Activated T-cell treated with anti-CD3 and anti-CD28 coated beads, Interleukin-2, amount 50 U/mL, for 24 hours (primary cell): ENCODE measurements around the gene RGS9.
"Not testable (repeated sequence)": the region's sequence is repeated elsewhere in the genome, so short reads cannot be mapped to it uniquely, and the experiment has no call there.

Experiments
- DNase-seq: peaks from one replicate; pipeline ENCODE4 v3.0.0-alpha.2; 2020
- H3K27ac Mint-ChIP-seq: 2 replicates; pipeline ENCODE4 v1.8.0; 2020; ENCODE audit warnings: mild to moderate bottlenecking, mixed read lengths
- H3K27me3 Mint-ChIP-seq: 2 replicates; pipeline ENCODE4 v1.8.0; 2020; ENCODE audit warnings: mixed read lengths
- H3K36me3 Mint-ChIP-seq: 2 replicates; pipeline ENCODE4 v1.8.0; 2020; ENCODE audit warnings: low read depth, mixed read lengths
- H3K4me1 Mint-ChIP-seq: 2 replicates; pipeline ENCODE4 v1.8.0; 2020; ENCODE audit warnings: low read depth, mixed read lengths
- H3K4me3 Mint-ChIP-seq: 2 replicates; pipeline ENCODE4 v1.8.0; 2020; ENCODE audit warnings: mild to moderate bottlenecking, moderate library complexity, mixed read lengths
- H3K9me3 Mint-ChIP-seq: 2 replicates; pipeline ENCODE4 v1.8.0; 2020; ENCODE audit warnings: mixed read lengths

Gene RGS9

GRCh38 chr17:65103431-65103830 is 33.7 kb upstream of the RGS9 start:
- no peak for DNase-seq
- Mint-ChIP-seq H3K27ac (no peak overlapping the region), H3K36me3 (no peaks in the 10 kb centered on the region), H3K4me3 (no peak overlapping the region), H3K27me3 (peaks cover 4% of the 10 kb centered on the region), H3K4me1 (peaks cover 19% of the 10 kb centered on the region), H3K9me3 (no peaks in the 10 kb centered on the region)

- H3K4me1 Mint-ChIP-seq = peaks cover 19% of the 10 kb centered on the region
- no peak for DNase-seq
- no peaks in the 10 kb centered on the region for H3K9me3 Mint-ChIP-seq
- no peaks in the 10 kb centered on the region for H3K36me3 Mint-ChIP-seq
- peaks cover 4% of the 10 kb centered on the region for H3K27me3 Mint-ChIP-seq
- no peak overlapping the region for H3K4me3 Mint-ChIP-seq
- H3K27ac Mint-ChIP-seq = no peak overlapping the region
These were observed 33.3 kb upstream of the RGS9 start for GRCh38 chr17:65103896-65104295.

- H3K27me3 Mint-ChIP-seq = peaks cover 4% of the 10 kb centered on the region
- no peaks in the 10 kb centered on the region for H3K9me3 Mint-ChIP-seq
- H3K27ac Mint-ChIP-seq = no peak overlapping the region
- no peaks in the 10 kb centered on the region for H3K36me3 Mint-ChIP-seq
- H3K4me3 Mint-ChIP-seq = no peak overlapping the region
- no peak for DNase-seq
- peaks cover 13% of the 10 kb centered on the region for H3K4me1 Mint-ChIP-seq
These were observed 32.6 kb upstream of the RGS9 start for GRCh38 chr17:65104541-65104940.

- Mint-ChIP-seq H3K4me1 (peaks cover 10% of the 10 kb centered on the region), H3K36me3 (no peaks in the 10 kb centered on the region), H3K27ac (no peak overlapping the region), H3K4me3 (no peak overlapping the region), H3K27me3 (peaks cover 4% of the 10 kb centered on the region), H3K9me3 (no peaks in the 10 kb centered on the region)
- DNase-seq = no peak
These were observed 32.2 kb upstream of the RGS9 start for GRCh38 chr17:65104973-65105372.

- Mint-ChIP-seq H3K27ac (no peak overlapping the region), H3K27me3 (peaks cover 4% of the 10 kb centered on the region), H3K4me3 (no peak overlapping the region), H3K4me1 (no peaks in the 10 kb centered on the region), H3K36me3 (no peaks in the 10 kb centered on the region), H3K9me3 (no peaks in the 10 kb centered on the region)
- no peak for DNase-seq
These were observed 29.0 kb upstream of the RGS9 start for GRCh38 chr17:65108152-65108551.

DNA sequence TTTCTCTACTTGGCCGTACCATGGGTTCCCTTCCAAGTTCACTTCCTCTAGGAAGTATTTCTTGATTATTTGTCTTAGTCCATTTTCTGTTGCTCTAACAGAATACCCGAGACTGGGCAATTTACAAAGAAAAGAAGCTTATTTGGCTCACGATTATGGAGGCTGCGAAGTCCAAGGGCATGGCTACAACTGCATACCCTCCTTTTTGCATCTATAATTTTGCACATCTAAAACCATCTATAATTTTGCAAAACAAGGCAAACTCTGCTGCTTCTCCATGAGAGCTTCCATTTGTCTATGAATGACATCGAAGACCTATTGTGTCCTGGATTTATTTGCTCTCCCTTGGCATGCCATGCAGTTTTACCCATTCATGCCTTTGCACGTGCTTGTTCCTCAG is 27.6 kb upstream of the RGS9 start:
- DNase-seq = no peak
- Mint-ChIP-seq H3K27ac (no peak overlapping the region), H3K4me1 (no peaks in the 10 kb centered on the region), H3K9me3 (no peaks in the 10 kb centered on the region), H3K36me3 (no peaks in the 10 kb centered on the region), H3K27me3 (peaks cover under 1% of the 10 kb centered on the region), H3K4me3 (no peak overlapping the region)

GRCh38 chr17:65109990-65110680 is 27.0 kb upstream of the RGS9 start:
- DNase-seq = no peak
- Mint-ChIP-seq H3K27me3 (no peaks in the 10 kb centered on the region), H3K27ac (no peak overlapping the region), H3K4me1 (no peaks in the 10 kb centered on the region), H3K9me3 (no peaks in the 10 kb centered on the region), H3K36me3 (no peaks in the 10 kb centered on the region), H3K4me3 (no peak overlapping the region)

DNA sequence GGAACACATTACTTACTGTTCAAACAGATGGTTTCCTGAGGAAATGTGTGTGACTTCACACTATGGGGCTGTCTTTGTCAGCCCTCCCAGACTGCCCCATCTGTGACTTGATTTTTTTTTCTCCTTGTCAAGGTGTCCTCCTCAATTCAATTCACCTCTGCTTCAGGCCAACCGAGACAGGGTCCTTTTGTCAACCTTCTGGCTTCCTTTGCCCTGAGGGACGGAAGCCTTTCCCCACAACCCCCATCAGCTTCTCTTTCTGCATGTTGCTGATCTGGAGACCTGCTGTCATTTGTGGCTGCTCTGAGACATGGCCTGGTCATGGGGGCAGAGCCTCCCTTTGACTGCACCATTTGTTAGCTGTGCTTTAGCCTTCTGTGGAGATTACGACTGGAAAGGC is 21.3 kb upstream of the RGS9 start:
- Mint-ChIP-seq H3K36me3 (no peaks in the 10 kb centered on the region), H3K27ac (no peak overlapping the region), H3K4me3 (no peak overlapping the region), H3K4me1 (no peaks in the 10 kb centered on the region), H3K27me3 (peaks cover 28% of the 10 kb centered on the region), H3K9me3 (no peaks in the 10 kb centered on the region)
- no peak for DNase-seq

DNA sequence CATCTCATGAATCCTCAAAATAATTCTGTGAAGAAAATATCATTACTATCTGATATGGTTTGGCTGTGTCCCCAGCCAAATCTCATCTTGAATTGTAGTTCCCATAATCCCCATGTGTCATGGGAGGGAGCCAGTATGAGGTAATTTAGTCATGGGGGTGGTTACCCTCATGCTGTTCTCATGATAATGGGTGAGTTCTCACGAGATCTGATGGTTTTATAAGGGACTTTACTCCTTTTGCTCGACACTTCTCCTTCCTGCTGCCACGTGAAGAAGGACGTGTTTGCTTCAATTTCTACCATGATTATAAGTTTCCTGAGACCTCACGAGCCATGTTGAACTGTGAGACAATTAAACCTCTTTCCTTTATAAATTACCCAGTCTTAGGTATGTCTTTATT is 20.7 kb upstream of the RGS9 start:
- H3K27ac Mint-ChIP-seq, H3K4me1 Mint-ChIP-seq, H3K36me3 Mint-ChIP-seq, DNase-seq, H3K4me3 Mint-ChIP-seq, H3K9me3 Mint-ChIP-seq: not testable (repeated sequence)
- peaks cover 28% of the 10 kb centered on the region for H3K27me3 Mint-ChIP-seq

GRCh38 chr17:65117384-65118035 is 19.7 kb upstream of the RGS9 start:
- Mint-ChIP-seq H3K27ac (no peak overlapping the region), H3K4me3 (no peak overlapping the region), H3K4me1 (peaks cover 14% of the 10 kb centered on the region), H3K27me3 (peaks cover 28% of the 10 kb centered on the region), H3K9me3 (no peaks in the 10 kb centered on the region), H3K36me3 (no peaks in the 10 kb centered on the region)
- DNase-seq = no peak

GRCh38 chr17:65121368-65121767 is 15.8 kb upstream of the RGS9 start:
- peaks cover 26% of the 10 kb centered on the region for H3K4me1 Mint-ChIP-seq
- no peak overlapping the region for H3K4me3 Mint-ChIP-seq
- DNase-seq = no peak
- H3K36me3 Mint-ChIP-seq = peaks cover 4% of the 10 kb centered on the region
- H3K9me3 Mint-ChIP-seq = no peaks in the 10 kb centered on the region
- H3K27ac Mint-ChIP-seq = peak overlapping the region; percentile 96
- peaks cover 24% of the 10 kb centered on the region for H3K27me3 Mint-ChIP-seq

DNA sequence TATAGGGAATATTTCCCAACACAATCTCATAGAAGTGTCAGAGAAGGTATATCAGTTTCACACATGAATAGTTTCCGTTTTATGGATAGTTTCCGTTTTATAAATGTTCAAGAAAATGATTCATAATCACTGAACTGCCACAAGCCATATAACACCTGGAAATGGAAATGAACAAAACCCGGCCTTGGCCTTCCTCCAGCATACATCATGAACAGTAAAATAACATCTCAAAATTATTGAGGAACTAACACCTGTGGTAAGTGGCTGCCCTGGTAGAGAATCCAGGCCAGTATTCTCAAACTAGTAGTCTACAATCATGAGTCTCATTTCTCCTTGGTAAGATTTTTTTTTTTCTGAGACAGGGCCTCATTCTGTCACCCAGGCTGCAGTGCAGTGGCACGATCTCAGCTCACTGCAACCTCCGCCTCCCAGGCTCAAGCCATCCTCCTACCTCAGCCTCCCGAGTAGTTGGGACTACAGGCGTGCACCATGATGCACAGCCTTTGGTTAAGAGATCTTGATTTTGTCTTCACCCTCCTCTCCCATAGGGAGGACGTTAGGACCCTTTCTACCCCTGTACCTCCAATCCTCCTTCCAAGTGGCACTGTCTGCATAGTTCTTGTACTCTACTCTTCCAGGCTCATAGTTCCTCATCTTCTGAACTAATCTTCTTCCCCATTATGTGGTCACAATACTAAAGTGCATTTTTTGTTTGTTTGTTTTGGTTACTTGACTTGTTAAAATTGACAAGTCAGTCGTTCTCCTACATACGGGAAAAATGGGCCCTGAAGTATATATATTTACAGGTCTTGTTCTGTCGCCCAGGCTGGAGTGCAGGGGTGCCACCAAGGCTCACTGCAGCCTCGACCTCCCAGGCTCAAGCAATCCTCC is 15.0 kb upstream of the RGS9 start:
- peak overlapping the region; percentile 96 for H3K27ac Mint-ChIP-seq
- peaks cover 4% of the 10 kb centered on the region for H3K36me3 Mint-ChIP-seq
- peak overlapping the region; percentile 88 for H3K4me3 Mint-ChIP-seq
- peaks cover 26% of the 10 kb centered on the region for H3K4me1 Mint-ChIP-seq
- H3K9me3 Mint-ChIP-seq = no peaks in the 10 kb centered on the region
- no peak for DNase-seq
- peaks cover 18% of the 10 kb centered on the region for H3K27me3 Mint-ChIP-seq

GRCh38 chr17:65122836-65123756 is 14.1 kb upstream of the RGS9 start:
- peaks cover 26% of the 10 kb centered on the region for H3K4me1 Mint-ChIP-seq
- DNase-seq = peak; percentile 86
- no peaks in the 10 kb centered on the region for H3K9me3 Mint-ChIP-seq
- H3K27me3 Mint-ChIP-seq = peaks cover 15% of the 10 kb centered on the region
- H3K4me3 Mint-ChIP-seq = peak overlapping the region; percentile 88
- peak overlapping the region; percentile 96 for H3K27ac Mint-ChIP-seq
- peaks cover 4% of the 10 kb centered on the region for H3K36me3 Mint-ChIP-seq
